ENCODE measurements around the gene GADD45G.

DNA sequence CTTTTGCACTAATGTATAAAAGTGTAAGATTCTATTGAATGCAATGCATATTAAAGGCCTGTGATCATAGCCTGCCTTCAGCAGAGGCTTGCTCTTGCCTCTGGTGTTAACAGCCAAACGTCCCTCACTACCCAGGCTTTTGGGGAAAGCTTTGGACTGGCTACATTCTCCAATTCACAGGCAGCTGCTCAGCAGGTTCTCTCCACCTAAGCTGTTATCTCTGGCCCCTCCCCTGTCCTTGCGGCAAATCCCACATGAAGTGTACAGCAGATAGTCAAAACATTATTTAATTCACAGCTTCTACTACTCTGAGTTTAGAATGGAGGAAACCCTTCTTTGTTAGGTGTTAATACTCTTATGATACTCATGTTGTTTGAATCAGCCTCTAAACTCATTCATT is 45.9 kb upstream of the GADD45G start:
- no peak for TF ChIP-seq SUZ12 (IDR thresholded peaks at IDR 0.05; ENCODE audit: extremely low read depth, insufficient read depth, insufficient read length)
- TF ChIP-seq ZNF274 (IDR thresholded peaks at IDR 0.05; ENCODE audit: low read depth, low read length) = no peak
